H1 (cell line): ENCODE data around the gene TEX35. TPM values are rescaled to one million over a fixed set of nuclear protein-coding genes. Genes with fewer than 3 reads are reported as not detected.

ENCODE experiments used
- CTCF ChIA-PET: fragments of 300-600 bp; sonication (Branson Sonifier 250); formaldehyde crosslinking; loops from one replicate; lab custom pipeline; 2021; ENCODE audit not compliant: partially characterized antibody; lab: Charles Lee
- POLR2A ChIA-PET: fragments of 300-600 bp; sonication (Branson Sonifier 250); formaldehyde crosslinking; loops from one replicate; lab custom pipeline; 2021; ENCODE audit warnings: inconsistent platforms; ENCODE audit not compliant: partially characterized antibody; lab: Charles Lee
- DNase-seq, 2 experiments: peaks; one replicate each; pipeline versions ENCODE4 v3.0.0 to v3.0.0-alpha.2; 2010 to 2022; ENCODE audit warnings: low spot score in 2 of 2, low read depth in 1 of 2, mixed read lengths in 1 of 2
- FAIRE-seq: peaks from 2 replicates; lab custom pipeline; 2011; peaks lifted over from hg19 to GRCh38; lab: Jason Lieb, UNC
- H2AFZ ChIP-seq: 2 replicates; pipeline ENCODE4 v1.8.1; 2012; ENCODE audit warnings: low read length, inconsistent platforms
- H2AK5ac ChIP-seq: 2 replicates; pipeline ENCODE4 v1.6.1; 2013; ENCODE audit warnings: low read depth, low read length
- H2BK120ac ChIP-seq: replicated peaks from 2 replicates; pipeline ENCODE3; 2013; ENCODE audit warnings: low read depth, low read length, inconsistent platforms
- H2BK12ac ChIP-seq: 2 replicates; pipeline ENCODE4 v1.6.1; 2013; ENCODE audit warnings: low read depth, low read length
- H2BK15ac ChIP-seq: 2 replicates; pipeline ENCODE4 v1.6.1; 2013; ENCODE audit warnings: low read length
- H2BK20ac ChIP-seq: 2 replicates; pipeline ENCODE4 v1.6.1; 2013; ENCODE audit warnings: low read length
- H2BK5ac ChIP-seq: 2 replicates; pipeline ENCODE4 v1.6.1; 2013; ENCODE audit warnings: low read depth, low read length
- H3K14ac ChIP-seq: 2 replicates; pipeline ENCODE4 v1.6.1; 2013; ENCODE audit warnings: inconsistent platforms; ENCODE audit not compliant: insufficient read length
- H3K18ac ChIP-seq: 2 replicates; pipeline ENCODE4 v1.6.1; 2013; ENCODE audit warnings: low read length; ENCODE audit errors: extremely low read depth
- H3K23ac ChIP-seq: 2 replicates; pipeline ENCODE4 v1.6.1; 2013; ENCODE audit warnings: inconsistent platforms; ENCODE audit not compliant: insufficient read length
- H3K23me2 ChIP-seq: 2 replicates; pipeline ENCODE4 v1.6.1; 2013; ENCODE audit warnings: low read depth, low read length
- H3K27ac ChIP-seq: 2 replicates; pipeline ENCODE4 v1.6.1; 2011; ENCODE audit warnings: low read depth, low read length, inconsistent platforms
- H3K27me3 ChIP-seq, 4 experiments: replicated peaks in 1 of 4; 1 replicate in 1 of 4; 2 replicates in 3 of 4; pipeline versions ENCODE4 v1.6.1 to v1.8.1; 2011 to 2013; ENCODE audit warnings: low read length in 3 of 4, mild to moderate bottlenecking in 3 of 4, inconsistent platforms in 2 of 4, mixed read lengths in 2 of 4, moderate library complexity in 1 of 4; ENCODE audit not compliant: control insufficient read depth in 3 of 4, insufficient read depth in 3 of 4; ENCODE audit errors: extremely low read depth in 1 of 4
- H3K36me3 ChIP-seq, 4 experiments: 2 replicates each; pipeline versions ENCODE4 v1.6.1 to v1.8.1; 2011 to 2013; ENCODE audit warnings: mild to moderate bottlenecking in 4 of 4, low read length in 3 of 4, moderate library complexity in 2 of 4, control low read depth in 1 of 4, inconsistent platforms in 1 of 4; ENCODE audit not compliant: insufficient read depth in 4 of 4, control insufficient read depth in 2 of 4
- H3K4ac ChIP-seq: replicated peaks from 2 replicates; pipeline ENCODE3; 2013; ENCODE audit warnings: low read length, low read depth, mixed read lengths, inconsistent platforms; ENCODE audit not compliant: insufficient read length
- H3K4me1 ChIP-seq, 4 experiments: replicated peaks in 1 of 4; 1 replicate in 1 of 4; 2 replicates in 3 of 4; pipeline versions ENCODE4 v1.6.1 to v1.8.1; 2011 to 2013; ENCODE audit warnings: low read length in 3 of 4, inconsistent platforms in 2 of 4, mixed read lengths in 1 of 4; ENCODE audit not compliant: insufficient read depth in 4 of 4, control insufficient read depth in 3 of 4
- H3K4me2 ChIP-seq, 2 experiments: 2 replicates each; pipeline versions ENCODE4 v1.6.1 to v1.8.1; 2011 to 2013; ENCODE audit warnings: low read depth in 2 of 2, low read length in 2 of 2, control low read depth in 1 of 2, inconsistent platforms in 1 of 2, mild to moderate bottlenecking in 1 of 2; ENCODE audit not compliant: insufficient read depth in 1 of 2
- H3K4me3 ChIP-seq, 4 experiments: fragments of 200-600, 300-600 bp in 1 of 4; sonication (generic), shearing (Covaris generic), sonication (Bioruptor Twin) in 1 of 4; 2 replicates each; pipeline versions ENCODE4 v1.5.1 to v1.8.1; 2011 to 2016; ENCODE audit warnings: low read length in 4 of 4, low read depth in 3 of 4, control low read depth in 2 of 4, inconsistent platforms in 2 of 4, mild to moderate bottlenecking in 2 of 4, mixed read lengths in 1 of 4, moderate library complexity in 1 of 4; ENCODE audit not compliant: insufficient read depth in 2 of 4; ENCODE audit errors: extremely low read depth in 1 of 4
- H3K56ac ChIP-seq: replicated peaks from 2 replicates; pipeline ENCODE3; 2013; ENCODE audit warnings: low read depth, mild to moderate bottlenecking, mixed read lengths, low read length, inconsistent platforms; ENCODE audit not compliant: insufficient read length
- H3K79me1 ChIP-seq: 2 replicates; pipeline ENCODE4 v1.6.1; 2013; ENCODE audit warnings: low read depth, low read length, control low read depth
- H3K79me2 ChIP-seq, 2 experiments: 2 replicates each; pipeline versions ENCODE4 v1.6.1 to v1.8.1; 2012 to 2013; ENCODE audit warnings: low read length in 2 of 2, mild to moderate bottlenecking in 2 of 2, inconsistent platforms in 1 of 2; ENCODE audit not compliant: insufficient read depth in 2 of 2, control insufficient read depth in 1 of 2
- H3K9ac ChIP-seq, 4 experiments: replicated peaks in 1 of 4; 1 replicate in 1 of 4; 2 replicates in 3 of 4; pipeline versions ENCODE4 v1.6.1 to v1.8.1; 2011 to 2013; ENCODE audit warnings: low read depth in 3 of 4, low read length in 3 of 4, control low read depth in 2 of 4, mild to moderate bottlenecking in 2 of 4, moderate library complexity in 2 of 4, inconsistent platforms in 1 of 4; ENCODE audit errors: extremely low read depth in 1 of 4
- H3K9me3 ChIP-seq, 2 experiments: 2 replicates each; pipeline versions ENCODE4 v1.6.1 to v1.8.1; 2012 to 2013; ENCODE audit warnings: mild to moderate bottlenecking in 2 of 2, moderate library complexity in 2 of 2, control low read depth in 1 of 2, inconsistent platforms in 1 of 2, low read depth in 1 of 2, low read length in 1 of 2, mixed read lengths in 1 of 2; ENCODE audit not compliant: insufficient read depth in 2 of 2
- H4K20me1 ChIP-seq, 2 experiments: replicated peaks in 1 of 2; 2 replicates each; pipeline versions ENCODE3 to v1.8.1; 2011 to 2013; ENCODE audit warnings: inconsistent platforms in 2 of 2, low read length in 2 of 2, mild to moderate bottlenecking in 1 of 2; ENCODE audit not compliant: insufficient read depth in 2 of 2, control insufficient read depth in 1 of 2
- H4K5ac ChIP-seq: 2 replicates; pipeline ENCODE4 v1.6.1; 2013; ENCODE audit warnings: low read length, low read depth, mixed read lengths, inconsistent platforms; ENCODE audit not compliant: insufficient read length
- H4K8ac ChIP-seq: 2 replicates; pipeline ENCODE4 v1.8.0; 2013; ENCODE audit warnings: mild to moderate bottlenecking, moderate library complexity, low read length, inconsistent platforms; ENCODE audit not compliant: insufficient read depth; ENCODE audit errors: extremely low read depth
- H4K91ac ChIP-seq: replicated peaks from 2 replicates; pipeline ENCODE3; 2013; ENCODE audit warnings: low read length, mixed read lengths, inconsistent platforms; ENCODE audit not compliant: insufficient read length
- E2F6 ChIP-seq: IDR thresholded peaks from 2 replicates; pipeline ENCODE4 v1.6.1; 2012; ENCODE audit warnings: inconsistent platforms
- HDAC6 ChIP-seq: IDR thresholded peaks from one replicate; pipeline ENCODE4 v1.7.1; 2012; ENCODE audit warnings: low read depth, mild to moderate bottlenecking, inconsistent platforms, low read length, moderate library complexity
- TBP ChIP-seq: IDR thresholded peaks from 2 replicates; pipeline ENCODE4 v1.6.1; 2011; ENCODE audit warnings: low read depth, low read length, improper control_type of control experiment
- USF2 ChIP-seq: IDR thresholded peaks from 2 replicates; pipeline ENCODE4 v1.6.1; 2011; ENCODE audit warnings: low read length, improper control_type of control experiment
- WGBS, 2 experiments: shearing (Covaris generic) in 1 of 2; methylation state at CpG; one replicate each; pipeline versions ENCODE4 v1.1.6 to v1.1.7; 2013 to 2015; ENCODE audit warnings: low lambda C conversion rate in 2 of 2, mixed read lengths in 2 of 2, inconsistent platforms in 1 of 2, low coverage in 1 of 2, missing lambda C conversion rate in 1 of 2; ENCODE audit not compliant: insufficient replicate concordance in 2 of 2, insufficient coverage in 1 of 2, insufficient read length in 1 of 2; ENCODE audit errors: extremely low coverage in 1 of 2, missing lambda C conversion rate in 1 of 2; 5-methylcytosine and 5-hydroxymethylcytosine counted together
- polyA plus RNA-seq, 7 experiments: library from polyadenylated mRNA; depleted of rRNA in 3 of 7; stranded (reverse) in 5 of 7; unstranded in 2 of 7; fragments of >200 nt in 5 of 7; fragments of 200-250 nt in 2 of 7; gene quantifications; 1 replicate in 5 of 7; 2 replicates in 1 of 7; 4 replicates in 1 of 7; pipeline versions ENCODE4 v1.2.1 to v1.2.3, GENCODE V29; 2011 to 2013; ENCODE audit warnings: missing spikeins in 2 of 7, mixed read lengths in 2 of 7
- total RNA-seq: library from RNA; stranded (reverse); fragmentation: NEBNext Ultra II Directional; extraction: Animal tissue kit (Norgen Biotek cat#: 25700); gene quantifications from 2 replicates; pipeline ENCODE4 v1.2.1, GENCODE V29; 2021

TEX35 gene
- total and polyA plus RNA-seq, 2 of the 8 experiments (the other 6 are each of a cell fraction or from before 2014, with no cell fraction given), result 0.03 TPM; not detected in 1

GRCh38 chr1:178539291-178539690 lies 26.4 kb downstream of the TEX35 start:
- Histone ChIP-seq H2BK15ac (no peak overlapping the region), H2AK5ac (no peak overlapping the region), H4K5ac (no peak overlapping the region), H3K79me2 (no peaks in the 10 kb centered on the region), H4K91ac (no peak overlapping the region), H2BK120ac (no peak overlapping the region), H2BK5ac (no peak overlapping the region), H4K8ac (no peak overlapping the region), H3K36me3 (no peaks in the 10 kb centered on the region), H3K14ac (no peak overlapping the region), H3K79me1 (no peaks in the 10 kb centered on the region), H4K20me1 (no peaks in the 10 kb centered on the region)
- FAIRE-seq, result no peak
- DNase-seq, result no peak
- CTCF ChIA-PET, result interaction anchor here (0.8 to 9.1 kb wide), 11 partner anchors 9 to 539 kb away, joined by 3 to 92 read pairs (median 6); no protein-coding TSS in a partner anchor
- 90% methylated on average over 7 of the region's 7 CpGs; no CpG with 5 or more reads in 1 of the 2 experiments for WGBS, 2 experiments
- TF ChIP-seq E2F6, result no peak
- TF ChIP-seq TBP, result no peak
- TF ChIP-seq HDAC6, result no peak
- TF ChIP-seq USF2, result no peak
- TF ChIP-seq, all 59 proteins: peak for 0
- no peak overlapping the region for H2AFZ ChIP-seq
- H3K23me2 ChIP-seq, result peaks cover 10% of the 10 kb centered on the region
- no peak overlapping the region for H2BK20ac ChIP-seq
- peaks cover 0 to 8% (median 3%) of the 10 kb centered on the region in 4 experiments; a peak in 2 of 7 replicates for H3K4me1 ChIP-seq
- no peak overlapping the region for H3K4me2 ChIP-seq
- H3K27me3 ChIP-seq, result no peaks in the 10 kb centered on the region; a peak in 1 of 7 replicates
- no peak overlapping the region for H3K23ac ChIP-seq
- no peak overlapping the region for H3K4ac ChIP-seq
- POLR2A ChIA-PET, result interaction anchor here (6.0 kb wide), 1 partner anchor 186 kb away, joined by 21 read pairs; the partner anchor contains the start of gene RALGPS2
- H3K9ac ChIP-seq, result no peak overlapping the region
- no peak overlapping the region for H3K18ac ChIP-seq
- peak overlapping the region; percentile 60; the same call in 1 of the 2 replicates for H2BK12ac ChIP-seq
- H3K4me3 ChIP-seq, result no peak overlapping the region
- no peak overlapping the region for H3K27ac ChIP-seq
- H3K56ac ChIP-seq, result no peak overlapping the region
- no peaks in the 10 kb centered on the region for H3K9me3 ChIP-seq
